ENCODE results near the gene PCOLCE2. TPM values are rescaled to one million over a fixed set of nuclear protein-coding genes. Genes with fewer than 3 reads are reported as not detected.
A peak's percentile ranks its signal among the peaks of the same experiment; 100 is the strongest.

PCOLCE2 gene
- total RNA-seq, 1 experiment from 2014 or later: 0.34 TPM

GRCh38 chr3:142866841-142867631 is 21.8 kb downstream of the PCOLCE2 start:
- no peaks in the 10 kb centered on the region for H3K9me3 Mint-ChIP-seq (ENCODE audit: unreplicated experiment)
- H3K27ac Mint-ChIP-seq (ENCODE audit: unreplicated experiment): no peak overlapping the region
- H3K36me3 ChIP-seq (ENCODE audit: control insufficient read depth, insufficient read depth, low read length): no peaks in the 10 kb centered on the region
- no peak overlapping the region for H3K4me3 Mint-ChIP-seq (ENCODE audit: unreplicated experiment)
- DNase-seq: peak; percentile 81 to 87
- CTCF ChIA-PET: interaction anchor here (0.5 to 0.7 kb wide), 2 partner anchors 778 to 795 kb away, joined by 3 to 4 read pairs; no protein-coding TSS in a partner anchor
- H3K27me3 Mint-ChIP-seq (ENCODE audit: insufficient read depth, unreplicated experiment): peaks cover 8% of the 10 kb centered on the region
- TF ChIP-seq, protein P1, sequence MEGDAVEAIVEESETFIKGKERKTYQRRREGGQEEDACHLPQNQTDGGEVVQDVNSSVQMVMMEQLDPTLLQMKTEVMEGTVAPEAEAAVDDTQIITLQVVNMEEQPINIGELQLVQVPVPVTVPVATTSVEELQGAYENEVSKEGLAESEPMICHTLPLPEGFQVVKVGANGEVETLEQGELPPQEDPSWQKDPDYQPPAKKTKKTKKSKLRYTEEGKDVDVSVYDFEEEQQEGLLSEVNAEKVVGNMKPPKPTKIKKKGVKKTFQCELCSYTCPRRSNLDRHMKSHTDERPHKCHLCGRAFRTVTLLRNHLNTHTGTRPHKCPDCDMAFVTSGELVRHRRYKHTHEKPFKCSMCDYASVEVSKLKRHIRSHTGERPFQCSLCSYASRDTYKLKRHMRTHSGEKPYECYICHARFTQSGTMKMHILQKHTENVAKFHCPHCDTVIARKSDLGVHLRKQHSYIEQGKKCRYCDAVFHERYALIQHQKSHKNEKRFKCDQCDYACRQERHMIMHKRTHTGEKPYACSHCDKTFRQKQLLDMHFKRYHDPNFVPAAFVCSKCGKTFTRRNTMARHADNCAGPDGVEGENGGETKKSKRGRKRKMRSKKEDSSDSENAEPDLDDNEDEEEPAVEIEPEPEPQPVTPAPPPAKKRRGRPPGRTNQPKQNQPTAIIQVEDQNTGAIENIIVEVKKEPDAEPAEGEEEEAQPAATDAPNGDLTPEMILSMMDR (IDR thresholded peaks at IDR 0.05; ENCODE audit: insufficient read depth in 1 of 2, low read depth in 1 of 2, low read length in 1 of 2, severe bottlenecking in 1 of 2, unreplicated experiment in 1 of 2): peak; percentile 28 to 35
- intact Hi-C loops (cut with micrococcal nuclease; ENCODE audit: unreplicated experiment): no loop called here
- H3K4me1 ChIP-seq: no peaks in the 10 kb centered on the region
- POLR2A ChIA-PET: no interaction called here
- no peaks in the 10 kb centered on the region for H3K4me1 Mint-ChIP-seq (ENCODE audit: low read depth, unreplicated experiment)
- no peaks in the 10 kb centered on the region for H3K9me3 ChIP-seq
- no peaks in the 10 kb centered on the region for H3K27me3 ChIP-seq (replicated peaks; ENCODE audit: control insufficient read depth, insufficient read depth, low read length)
- no TSS peak for BruUV-seq (replicated peaks)
- no peaks in the 10 kb centered on the region for H3K36me3 Mint-ChIP-seq (ENCODE audit: insufficient read depth, unreplicated experiment)
- H3K4me3 ChIP-seq (ENCODE audit: low read depth, low read length): no peak overlapping the region

DNA sequence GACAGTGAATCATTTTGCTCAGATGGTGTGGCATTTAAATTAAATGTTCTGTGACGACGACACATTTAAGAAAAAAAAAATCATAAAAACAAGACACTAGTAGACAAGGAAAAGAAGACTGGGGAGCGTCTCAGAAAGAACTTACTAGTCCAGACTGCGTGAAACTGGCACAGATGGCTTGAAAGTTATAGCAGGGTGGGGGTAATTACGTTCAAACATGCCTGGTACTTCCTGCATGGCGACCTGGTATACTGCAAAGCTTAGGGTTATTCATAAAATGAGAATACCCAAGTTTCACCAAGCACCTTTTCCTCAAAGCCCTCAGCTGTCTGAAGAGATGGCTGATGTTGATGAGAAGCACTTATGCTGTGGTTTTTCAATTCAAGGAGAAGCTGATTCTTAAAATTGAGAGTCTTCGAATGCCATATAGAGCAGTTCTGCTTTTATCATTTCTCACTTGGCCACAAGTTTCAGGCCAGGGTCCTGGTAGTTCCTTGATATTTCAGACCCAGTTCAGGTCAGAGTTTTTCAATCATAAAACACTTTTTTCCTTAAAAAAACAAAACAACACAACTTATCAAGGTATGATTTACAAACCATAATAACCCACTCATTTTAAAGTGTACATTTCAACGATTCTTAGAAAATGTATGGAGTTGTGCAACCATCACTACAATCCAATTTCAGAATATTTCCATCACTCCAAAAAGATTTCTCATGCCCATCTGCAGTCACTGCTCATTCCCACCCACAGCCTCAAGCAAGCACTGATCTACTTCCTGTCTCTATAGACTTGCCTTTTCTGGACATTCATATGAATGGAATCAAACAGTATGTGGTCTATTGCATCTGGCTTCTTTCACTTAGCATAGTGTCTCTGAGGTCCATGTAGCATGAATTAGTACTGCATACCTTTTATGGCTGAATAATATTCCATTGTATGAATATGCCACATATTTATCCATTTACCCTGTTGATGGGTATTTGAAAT is 24.7 kb downstream of the PCOLCE2 start:
- Mint-ChIP-seq H3K4me1 (ENCODE audit: low read depth, unreplicated experiment) (no peaks in the 10 kb centered on the region), H3K4me3 (ENCODE audit: unreplicated experiment) (no peak overlapping the region), H3K27ac (ENCODE audit: unreplicated experiment) (no peak overlapping the region), H3K36me3 (ENCODE audit: insufficient read depth, unreplicated experiment) (no peaks in the 10 kb centered on the region), H3K9me3 (ENCODE audit: unreplicated experiment) (no peaks in the 10 kb centered on the region), H3K27me3 (ENCODE audit: insufficient read depth, unreplicated experiment) (peaks cover 8% of the 10 kb centered on the region)
- ChIA-PET POLR2A (no interaction called here), CTCF (no interaction called here)
- H3K4me1 ChIP-seq: no peaks in the 10 kb centered on the region
- no TSS peak for BruUV-seq (replicated peaks)
- no peaks in the 10 kb centered on the region for H3K36me3 ChIP-seq (ENCODE audit: control insufficient read depth, insufficient read depth, low read length)
- TF ChIP-seq, protein P1 (IDR thresholded peaks at IDR 0.05; ENCODE audit: insufficient read depth in 1 of 2, low read depth in 1 of 2, low read length in 1 of 2, severe bottlenecking in 1 of 2, unreplicated experiment in 1 of 2): no peak
- no peaks in the 10 kb centered on the region for H3K27me3 ChIP-seq (replicated peaks; ENCODE audit: control insufficient read depth, insufficient read depth, low read length)
- intact Hi-C loops (cut with micrococcal nuclease; ENCODE audit: unreplicated experiment): no loop called here
- no peak overlapping the region for H3K4me3 ChIP-seq (ENCODE audit: low read depth, low read length)
- no peaks in the 10 kb centered on the region for H3K9me3 ChIP-seq
- no peak for DNase-seq

DNA sequence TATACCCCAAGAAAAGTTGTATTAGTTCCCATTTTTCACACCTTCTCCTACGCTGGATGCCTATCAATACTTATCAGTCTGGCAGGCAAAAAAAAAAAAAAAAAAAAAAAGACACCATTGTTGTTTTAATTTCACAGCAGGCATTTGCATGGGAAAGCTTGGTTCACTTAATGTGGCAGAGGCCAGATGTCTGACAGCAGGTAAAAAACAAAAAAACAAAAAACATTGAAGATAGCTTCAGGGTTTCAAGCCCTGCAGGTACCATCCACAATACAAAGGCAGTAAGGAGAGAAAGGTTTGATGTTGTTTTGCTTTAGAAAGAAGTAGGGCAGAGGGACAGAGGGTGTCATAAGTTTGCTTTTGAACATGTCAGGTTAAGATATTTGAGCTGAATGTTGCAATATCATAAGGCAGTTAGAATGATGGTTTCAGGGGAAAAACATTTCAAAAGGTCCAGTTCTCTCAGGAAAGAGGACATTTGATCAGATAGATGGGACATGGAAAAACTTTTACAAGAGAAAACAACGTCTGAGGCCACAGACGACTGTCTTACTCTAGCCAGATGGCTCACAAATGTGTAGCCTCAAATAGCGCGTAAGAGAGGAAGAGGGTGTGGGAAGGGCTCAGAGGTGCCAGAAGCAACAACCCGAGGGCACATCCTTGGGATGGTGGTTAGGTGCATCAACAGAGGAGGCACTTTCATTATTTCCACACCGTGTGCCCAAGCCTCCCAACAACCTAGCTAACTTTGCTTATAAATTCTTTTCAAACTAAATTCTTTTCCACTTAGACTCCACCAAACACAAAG is 25.7 kb downstream of the PCOLCE2 start:
- H3K27me3 ChIP-seq (replicated peaks; ENCODE audit: control insufficient read depth, insufficient read depth, low read length): no peaks in the 10 kb centered on the region
- TF ChIP-seq, protein P1 (IDR thresholded peaks at IDR 0.05; ENCODE audit: insufficient read depth in 1 of 2, low read depth in 1 of 2, low read length in 1 of 2, severe bottlenecking in 1 of 2, unreplicated experiment in 1 of 2): no peak
- Mint-ChIP-seq H3K4me1 (ENCODE audit: low read depth, unreplicated experiment) (no peaks in the 10 kb centered on the region), H3K27me3 (ENCODE audit: insufficient read depth, unreplicated experiment) (peaks cover 8% of the 10 kb centered on the region), H3K36me3 (ENCODE audit: insufficient read depth, unreplicated experiment) (no peaks in the 10 kb centered on the region), H3K9me3 (ENCODE audit: unreplicated experiment) (no peaks in the 10 kb centered on the region), H3K27ac (ENCODE audit: unreplicated experiment) (no peak overlapping the region), H3K4me3 (ENCODE audit: unreplicated experiment) (no peak overlapping the region)
- no peaks in the 10 kb centered on the region for H3K9me3 ChIP-seq
- H3K4me3 ChIP-seq (ENCODE audit: low read depth, low read length): no peak overlapping the region
- intact Hi-C loops (cut with micrococcal nuclease; ENCODE audit: unreplicated experiment): no loop called here
- ChIA-PET POLR2A (no interaction called here), CTCF (no interaction called here)
- H3K4me1 ChIP-seq: no peaks in the 10 kb centered on the region
- no peaks in the 10 kb centered on the region for H3K36me3 ChIP-seq (ENCODE audit: control insufficient read depth, insufficient read depth, low read length)
- DNase-seq: no peak
- no TSS peak for BruUV-seq (replicated peaks)

Data from Caco-2 (cell line).